Adrenal gland (tissue), 5 donors: ENCODE results near the gene RAB9B.

Experiments
- CTCF ChIP-seq, 6 experiments: fragments of 450-650 bp in 4 of 6; fragments of 200-600 bp in 2 of 6; sonication (generic) in 1 of 6; IDR thresholded peaks; 1 replicate in 5 of 6; 2 replicates in 1 of 6; pipeline versions ENCODE4 v1.5.1 to v1.8.0; 2016 to 2021; ENCODE audit warnings: antibody characterized with exemption in 6 of 6, mild to moderate bottlenecking in 2 of 6, moderate library complexity in 1 of 6
- POLR2A ChIP-seq, 2 donors: fragments of 450-650 bp; IDR thresholded peaks; one replicate each; pipeline ENCODE4 v1.6.1; 2017; ENCODE audit warnings: antibody characterized with exemption in 2 of 2, mild to moderate bottlenecking in 2 of 2, moderate library complexity in 1 of 2
- donor health status: DM: no; HTN: no; CAD: no.

GRCh38 chrX:103783196-103783595, 48.9 kb downstream of the RAB9B start:
- TF ChIP-seq POLR2A (IDR thresholded peaks at IDR 0.05): no peak
- TF ChIP-seq CTCF (IDR thresholded peaks at IDR 0.05): no peak
